COR-L47 (cell line): ENCODE results near the gene SUMO3.

Experiments
- DNase-seq: peaks from one replicate; lab custom pipeline; 2025; lab: John Stamatoyannopoulos, UW

Gene SUMO3

DNA sequence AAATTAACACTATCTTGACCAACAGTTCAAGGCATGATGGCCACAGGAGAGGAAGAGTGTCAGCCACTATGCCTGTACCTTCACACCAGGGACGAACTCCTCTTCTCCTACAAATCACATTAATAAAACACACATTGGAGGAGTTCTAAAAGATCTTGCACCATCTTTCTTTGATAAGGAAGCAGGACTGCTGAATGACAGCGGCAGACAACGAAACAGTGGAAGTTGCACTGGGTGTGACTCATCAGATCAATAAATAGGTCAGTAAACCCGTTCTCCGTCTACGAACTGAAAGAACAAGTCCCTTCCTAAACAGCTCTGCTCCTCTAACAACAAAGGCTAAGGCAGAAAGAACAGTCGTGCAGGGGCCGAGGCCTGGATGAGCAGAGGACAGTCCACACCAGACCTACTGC is 39.4 kb downstream of the SUMO3 start:
- DNase-seq, result no peak

DNA sequence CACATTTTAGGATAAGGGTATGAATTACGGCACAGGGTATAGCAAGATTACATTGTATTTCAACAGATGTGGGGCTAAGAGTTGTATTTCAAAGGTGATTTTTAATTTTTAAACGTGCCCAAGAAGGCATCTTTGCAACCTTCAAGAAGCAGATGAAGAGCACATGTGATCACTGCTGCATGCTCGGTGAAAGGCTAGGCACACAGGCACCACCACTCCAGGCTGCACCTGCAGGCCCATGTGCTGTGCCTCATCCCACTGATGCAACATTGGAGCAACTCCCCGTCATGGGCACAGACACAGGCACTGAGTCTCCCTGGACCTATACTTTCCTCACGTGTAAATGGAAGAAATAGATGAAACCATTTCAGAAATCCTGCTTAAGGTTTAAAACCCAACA is 39.8 kb downstream of the SUMO3 start:
- DNase-seq, result no peak

DNA sequence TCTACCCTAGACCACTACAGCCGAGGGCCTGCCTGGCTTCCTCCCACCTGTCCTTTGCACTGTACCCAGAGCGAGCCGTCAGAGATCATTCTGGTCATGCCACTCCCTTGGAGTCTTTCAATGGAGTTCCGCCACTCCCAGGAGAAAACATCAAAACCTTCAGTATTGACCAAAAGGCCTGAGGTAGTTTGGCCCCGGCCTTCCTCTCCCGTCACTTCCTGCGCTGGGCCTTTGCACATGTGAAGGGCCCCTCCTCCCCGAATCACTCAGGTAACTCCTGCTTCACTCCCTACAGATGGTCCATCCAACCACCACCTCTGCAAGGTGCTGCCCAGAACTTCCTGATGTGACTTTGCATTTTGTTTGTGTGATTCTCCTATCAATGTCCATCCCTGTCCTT is 42.9 kb downstream of the SUMO3 start:
- DNase-seq, result no peak

DNA sequence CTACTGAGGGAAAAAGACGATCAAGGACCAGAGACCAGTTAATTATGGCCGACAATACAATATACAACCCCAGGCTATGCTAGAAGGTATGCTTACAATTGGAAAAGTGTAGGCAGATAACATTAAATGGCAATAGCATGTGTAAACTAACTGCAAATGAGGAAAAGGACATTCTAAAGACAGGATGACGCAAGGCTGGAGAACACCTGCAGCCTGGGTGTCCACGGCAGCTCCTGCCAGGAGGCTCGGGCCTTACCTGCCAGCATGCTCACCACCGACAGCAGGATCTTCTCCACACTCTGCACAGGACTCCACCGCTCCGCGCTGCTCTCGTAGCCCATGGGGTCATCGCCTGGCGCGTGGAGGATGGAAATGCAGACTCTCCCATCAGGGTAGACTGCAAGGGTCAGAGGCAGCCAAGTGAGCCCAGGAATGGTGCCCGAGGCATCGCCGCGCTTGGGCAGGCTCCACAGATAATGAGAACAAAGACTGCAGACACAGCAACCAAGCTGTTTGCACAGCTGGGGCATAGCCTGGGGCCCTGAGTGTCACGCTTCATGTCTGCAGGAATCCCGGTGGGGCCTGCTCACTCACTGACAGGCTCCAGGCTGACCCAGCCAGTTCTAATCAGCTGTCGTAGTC is 44.5 kb downstream of the SUMO3 start:
- DNase-seq, result peak; percentile 86

DNA sequence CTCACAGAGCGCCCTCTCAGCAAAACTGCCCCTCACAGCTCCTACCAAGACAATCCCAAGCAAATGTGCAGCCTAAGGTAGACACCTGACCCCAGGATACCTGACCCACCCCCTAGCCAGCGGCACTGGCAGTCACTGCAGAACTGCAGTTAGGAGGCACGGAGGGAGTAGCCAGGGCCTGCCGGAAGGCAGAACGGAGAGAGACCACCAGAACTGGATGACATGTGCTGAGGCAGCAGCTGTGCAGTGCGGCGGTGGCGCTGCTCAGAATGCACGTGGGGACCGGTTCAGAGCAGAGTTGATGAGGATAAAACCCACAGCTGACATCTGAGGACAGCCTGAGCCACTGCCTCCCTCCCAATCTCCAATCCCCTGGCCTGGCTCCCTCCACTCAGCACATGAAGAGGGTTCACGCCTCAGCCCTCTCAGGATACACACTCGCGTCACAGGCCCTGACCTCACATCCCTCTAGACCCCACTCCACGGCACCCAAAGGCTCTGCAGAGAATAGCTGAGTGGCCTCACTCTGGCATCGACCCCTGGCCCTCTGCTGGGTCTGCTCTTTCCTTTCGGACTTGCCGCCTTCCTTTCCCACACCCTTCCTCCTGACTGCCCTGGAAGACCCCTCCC is 45.9 kb downstream of the SUMO3 start:
- no peak for DNase-seq

DNA sequence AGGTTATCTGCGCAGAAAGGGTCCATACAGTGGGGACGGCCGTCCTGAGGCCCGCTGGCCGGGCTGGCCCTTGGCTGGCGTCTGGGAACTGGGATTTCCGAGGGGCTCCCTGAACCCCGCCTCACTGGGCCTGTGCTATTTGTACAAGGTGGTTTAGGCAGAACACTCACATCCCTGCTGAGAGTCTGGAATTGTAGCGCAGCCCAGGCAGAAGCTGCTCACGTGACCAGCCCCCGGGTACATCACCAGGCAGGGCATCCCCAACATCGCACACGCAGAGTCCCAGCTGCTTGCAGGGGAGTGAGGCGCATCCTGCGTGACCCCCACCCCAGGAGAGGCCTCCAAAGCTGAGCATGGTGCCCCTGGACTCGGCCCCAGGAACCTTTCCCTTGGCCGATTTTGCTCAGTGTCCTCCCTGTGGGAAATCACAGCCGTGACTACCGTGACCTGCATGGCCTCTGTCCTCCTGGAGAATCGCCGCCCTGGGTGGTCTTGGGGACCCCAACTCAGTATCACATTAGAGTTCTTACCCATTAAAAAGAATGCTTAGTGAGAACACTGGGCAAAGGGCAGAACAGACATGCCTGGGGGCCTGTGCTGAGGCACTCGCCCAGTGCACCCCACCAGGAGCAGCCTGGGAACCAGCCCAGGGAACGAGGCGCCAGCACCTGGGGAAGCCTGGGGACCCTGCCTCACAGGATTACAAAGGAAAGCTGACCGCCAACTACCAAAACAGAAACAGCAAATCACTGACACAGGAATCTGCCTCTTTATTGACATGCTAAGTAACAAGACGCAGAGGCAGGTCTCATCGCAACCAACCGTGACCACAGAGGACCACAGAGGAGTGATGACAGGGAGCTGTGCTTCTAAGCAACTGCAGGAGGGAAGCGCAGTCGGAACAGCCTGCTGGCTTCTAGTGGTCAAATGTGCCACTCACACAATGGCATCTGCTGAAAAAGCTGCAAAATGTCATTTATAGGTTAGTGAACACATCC is 49.7 kb downstream of the SUMO3 start:
- no peak for DNase-seq

DNA sequence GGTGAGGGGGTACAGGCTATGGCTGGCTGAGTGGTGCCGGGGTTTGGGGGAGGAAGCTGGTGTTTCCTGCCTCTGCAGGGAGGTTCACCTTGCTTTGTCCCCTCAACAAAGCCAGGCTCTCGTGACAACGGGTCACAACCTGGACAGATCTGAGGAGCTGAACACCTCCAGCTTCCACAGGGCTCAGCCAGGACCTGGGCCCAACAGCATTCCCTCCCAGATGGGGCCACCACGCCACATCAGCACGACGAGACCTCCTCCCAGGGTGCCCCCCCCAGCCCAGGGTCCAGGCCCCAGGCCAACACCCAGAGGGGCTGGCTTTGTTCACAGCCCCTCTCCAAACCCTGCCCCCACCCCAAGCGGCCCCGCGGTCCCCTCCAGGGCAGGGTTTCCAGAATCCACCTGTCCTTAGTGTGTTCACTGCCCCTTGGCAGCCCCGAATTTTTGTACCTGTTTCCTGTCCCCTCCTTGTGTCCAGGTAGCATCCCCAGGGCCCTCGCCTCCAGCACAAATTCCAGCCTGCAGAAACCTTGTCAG is 51.0 kb downstream of the SUMO3 start:
- DNase-seq, result no peak

DNA sequence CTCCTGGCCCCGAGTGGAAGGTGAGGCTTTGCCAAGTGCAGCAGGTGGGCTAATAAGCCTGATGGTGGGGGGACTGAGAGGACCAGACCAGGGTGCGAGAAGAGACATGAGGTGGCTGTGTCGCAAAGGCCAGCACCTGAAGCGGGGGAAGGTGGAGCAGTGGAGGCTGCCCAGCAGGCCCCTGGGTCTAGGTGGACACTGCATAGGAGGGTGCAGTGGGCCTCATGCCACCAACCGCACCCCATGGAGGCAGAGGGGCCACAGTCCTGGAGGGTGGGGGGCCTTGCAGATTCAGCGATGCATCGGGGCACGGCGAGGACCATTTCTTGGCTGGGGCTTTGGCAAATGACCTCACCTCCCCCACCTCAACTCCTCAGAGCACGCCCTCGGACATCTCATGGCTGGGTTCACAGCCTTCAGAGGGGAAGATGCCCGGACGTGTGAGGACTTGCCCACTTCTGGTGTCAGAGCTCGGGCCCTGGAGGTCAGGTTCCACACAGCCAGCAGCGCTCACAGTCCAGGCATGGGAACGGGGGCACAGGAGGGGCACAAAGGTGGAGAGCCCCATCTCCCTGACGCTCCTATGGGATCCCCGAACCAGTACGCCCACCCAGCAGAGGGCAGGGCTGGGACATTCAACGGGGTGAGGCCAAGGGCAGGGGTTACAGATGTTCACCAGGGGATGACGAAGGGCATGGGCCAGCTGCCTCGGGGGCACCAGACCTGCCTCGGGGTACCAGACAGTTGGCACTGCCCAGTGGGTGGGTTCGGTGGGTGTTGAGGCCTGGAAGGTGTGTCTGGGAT is 51.6 kb downstream of the SUMO3 start:
- DNase-seq, result no peak

DNA sequence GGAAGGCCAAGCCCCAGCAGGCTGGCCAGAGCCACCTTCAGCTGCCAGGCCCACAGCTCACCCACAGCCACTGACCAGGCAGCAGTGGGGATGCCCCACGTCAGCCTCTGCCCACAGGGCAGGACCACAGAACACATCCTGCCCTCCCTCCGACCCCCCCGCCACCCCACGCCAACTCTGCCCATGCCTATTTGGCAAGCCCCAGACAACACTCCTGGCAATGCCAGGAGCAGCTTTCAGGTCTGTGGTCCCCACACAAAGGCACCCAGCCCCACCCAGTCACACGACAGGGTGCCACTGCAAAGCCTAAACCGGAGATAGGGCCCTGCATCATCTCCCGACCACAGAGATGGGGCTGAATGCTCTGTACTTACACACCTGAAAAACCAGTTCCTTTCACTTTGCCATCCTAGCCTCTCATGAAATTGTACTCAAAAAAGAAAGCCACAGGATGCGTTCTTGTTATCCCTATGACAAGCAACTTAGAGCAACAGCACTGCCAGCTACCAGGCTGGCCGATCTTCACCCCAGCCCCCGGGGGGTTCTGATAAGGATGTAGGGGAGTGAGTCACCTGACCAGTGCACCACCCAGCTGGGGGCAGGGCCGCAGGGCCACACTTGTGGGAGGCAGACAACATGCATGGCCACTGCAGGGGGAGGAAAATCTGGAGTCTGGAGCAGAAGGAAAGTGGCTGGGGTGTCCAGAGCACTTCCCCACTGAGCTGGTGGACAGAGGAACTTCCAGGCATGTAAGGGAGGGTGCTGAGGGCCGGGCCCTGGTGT is 52.4 kb downstream of the SUMO3 start:
- DNase-seq, result peak; percentile 77

DNA sequence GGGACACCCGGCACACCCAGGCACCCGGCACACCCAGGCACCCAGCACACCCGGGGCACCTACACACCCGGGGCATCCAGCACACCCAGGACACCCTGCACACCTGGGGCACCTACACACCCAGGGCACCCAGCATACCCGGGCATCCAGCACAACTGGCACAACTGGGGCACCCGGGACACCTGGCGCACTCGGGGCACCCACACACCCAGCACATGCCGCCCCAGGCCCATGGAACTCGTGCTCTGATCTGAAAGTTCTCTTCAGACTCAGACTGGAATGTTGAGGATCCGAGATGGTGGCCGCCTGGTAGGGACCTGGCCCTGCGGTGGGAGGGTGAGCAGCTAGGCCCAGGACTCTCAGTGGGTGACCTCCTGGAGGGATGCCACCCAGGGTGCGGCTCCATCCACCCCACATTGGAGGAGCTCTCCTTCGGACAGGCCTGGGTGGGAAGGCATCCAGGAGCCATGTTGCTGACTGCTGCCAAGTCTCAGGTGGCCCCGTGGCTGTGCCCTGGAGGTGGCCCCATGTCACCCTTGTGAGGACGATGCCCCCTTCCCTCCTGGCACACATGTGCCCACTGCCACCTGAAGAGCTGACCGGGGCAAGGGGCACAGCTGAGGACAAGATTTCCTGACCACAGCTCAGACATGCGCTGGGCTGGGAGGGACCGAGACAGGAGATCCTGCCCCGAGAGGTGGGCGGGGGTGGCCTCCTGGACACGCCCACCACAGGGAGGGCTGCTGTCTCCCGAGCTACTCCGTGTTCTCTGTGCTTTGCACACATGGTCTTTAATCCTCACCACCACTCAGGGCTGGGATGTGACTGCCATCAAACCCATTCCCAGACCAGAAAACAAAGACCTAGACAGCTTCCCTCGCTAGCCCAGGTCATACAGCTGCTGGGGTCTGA is 53.3 kb downstream of the SUMO3 start:
- no peak for DNase-seq

DNA sequence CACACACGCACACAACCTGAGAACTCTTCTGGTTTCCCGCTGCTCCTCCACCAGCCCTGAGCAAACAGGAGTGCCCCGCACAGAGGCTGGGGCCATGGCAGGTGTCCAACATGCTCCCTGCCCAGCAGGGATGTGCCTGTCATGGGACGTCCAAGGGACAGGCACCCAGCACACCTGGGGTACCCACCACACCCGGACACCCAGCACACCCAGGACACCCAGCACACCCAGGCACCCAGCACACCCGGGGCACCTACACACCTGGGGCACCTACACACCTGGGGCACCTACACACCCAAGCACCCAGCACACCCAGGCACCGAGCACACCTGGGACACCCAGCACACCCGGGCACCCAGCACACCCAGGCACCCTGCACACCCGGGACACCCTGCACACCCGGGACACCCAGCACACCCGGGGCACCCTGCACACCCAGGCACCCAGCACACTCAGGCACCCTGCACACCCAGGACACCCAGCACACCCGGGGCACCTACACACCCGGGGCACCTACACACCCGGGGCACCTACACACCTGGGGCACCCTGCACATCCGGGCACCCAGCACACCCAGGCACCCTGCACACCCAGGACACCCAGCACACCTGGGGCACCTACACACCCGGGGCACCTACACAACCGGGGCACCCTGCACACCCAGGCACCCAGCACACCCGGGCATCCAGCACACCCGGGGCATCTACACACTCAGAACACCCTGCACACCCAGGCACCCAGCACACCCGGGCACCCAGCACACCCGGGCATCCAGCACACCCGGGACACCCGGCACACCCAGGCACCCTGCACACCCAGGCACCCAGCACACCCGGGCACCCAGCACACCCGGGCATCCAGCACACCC is 54.2 kb downstream of the SUMO3 start:
- peak; percentile 11 for DNase-seq

DNA sequence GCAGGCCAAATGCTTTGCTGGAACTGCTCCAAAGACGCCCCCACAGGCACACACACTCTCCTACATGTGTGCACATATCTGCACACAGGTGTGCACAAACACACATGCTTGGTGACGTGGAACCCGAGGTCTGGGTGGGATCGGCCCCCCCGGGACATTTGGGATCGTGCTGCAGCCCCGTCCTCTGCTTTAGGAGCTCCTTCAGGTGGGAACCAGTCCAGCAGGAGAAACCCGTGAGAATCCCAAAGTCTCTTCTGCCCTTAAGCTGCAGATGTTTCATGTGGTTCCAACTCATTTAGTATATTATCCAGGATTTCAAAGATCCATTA is 54.8 kb downstream of the SUMO3 start:
- DNase-seq, result no peak

DNA sequence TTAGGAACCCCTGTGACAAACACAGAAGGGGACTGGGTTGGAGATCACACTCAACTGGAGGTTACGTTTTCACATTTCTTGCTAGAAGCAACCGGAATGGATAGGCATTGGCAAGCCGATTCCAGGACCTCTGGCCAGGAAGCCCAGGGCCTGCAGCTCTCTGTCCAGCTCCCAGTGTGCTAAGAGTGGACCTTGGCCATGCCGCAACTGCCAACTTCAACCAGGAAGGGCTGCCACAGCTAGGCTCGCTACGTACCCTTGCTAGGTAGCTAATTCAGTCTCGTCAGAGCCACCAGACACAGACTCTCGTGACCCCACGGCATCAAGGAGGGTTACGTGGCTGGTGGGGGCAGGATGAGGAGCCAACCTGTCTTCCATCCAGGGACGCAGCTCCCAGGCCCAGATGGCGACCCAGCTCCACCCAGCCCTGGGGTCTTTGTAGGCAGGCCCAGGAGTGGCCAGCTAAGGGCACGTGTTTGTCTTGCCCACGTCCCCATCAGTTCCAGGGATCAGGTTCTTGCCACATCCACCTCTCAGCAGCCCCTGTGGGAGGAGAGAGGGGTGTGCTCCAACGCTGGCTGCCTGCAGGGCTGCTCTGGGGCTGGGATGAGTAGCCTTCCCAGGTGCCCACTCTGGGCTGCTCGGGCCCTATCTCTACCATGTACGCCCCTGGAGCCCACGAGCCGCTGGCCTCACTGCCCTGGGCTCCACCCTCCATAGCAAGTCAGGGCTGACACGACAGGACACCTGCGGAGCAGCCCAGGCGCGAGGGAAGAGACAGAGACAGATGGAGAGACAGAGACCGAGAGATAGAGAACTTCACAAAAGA is 55.4 kb downstream of the SUMO3 start:
- DNase-seq, result no peak

DNA sequence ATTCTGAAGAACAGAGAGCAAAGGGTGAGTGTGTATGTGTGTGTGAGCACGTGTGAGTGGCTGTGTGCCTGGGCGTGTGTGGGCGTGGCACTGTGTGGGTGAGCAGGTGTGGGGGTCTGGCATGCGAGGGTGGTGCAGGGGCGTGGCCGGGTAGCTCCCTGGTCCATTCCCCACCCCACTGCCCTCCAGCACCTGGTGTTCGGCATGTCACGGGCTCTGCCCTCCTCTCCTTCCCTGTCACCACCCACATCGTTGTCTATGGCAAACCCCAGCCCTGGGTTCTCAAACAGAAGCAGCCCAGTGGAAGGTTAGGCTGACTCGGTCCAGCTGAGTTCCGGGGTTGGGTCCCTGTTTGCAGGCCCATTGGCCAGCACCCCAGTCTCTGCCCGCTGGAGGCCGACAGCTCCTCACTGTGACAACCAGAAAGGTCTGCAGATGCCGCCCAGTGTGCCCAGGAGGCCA is 56.1 kb downstream of the SUMO3 start:
- DNase-seq, result no peak

DNA sequence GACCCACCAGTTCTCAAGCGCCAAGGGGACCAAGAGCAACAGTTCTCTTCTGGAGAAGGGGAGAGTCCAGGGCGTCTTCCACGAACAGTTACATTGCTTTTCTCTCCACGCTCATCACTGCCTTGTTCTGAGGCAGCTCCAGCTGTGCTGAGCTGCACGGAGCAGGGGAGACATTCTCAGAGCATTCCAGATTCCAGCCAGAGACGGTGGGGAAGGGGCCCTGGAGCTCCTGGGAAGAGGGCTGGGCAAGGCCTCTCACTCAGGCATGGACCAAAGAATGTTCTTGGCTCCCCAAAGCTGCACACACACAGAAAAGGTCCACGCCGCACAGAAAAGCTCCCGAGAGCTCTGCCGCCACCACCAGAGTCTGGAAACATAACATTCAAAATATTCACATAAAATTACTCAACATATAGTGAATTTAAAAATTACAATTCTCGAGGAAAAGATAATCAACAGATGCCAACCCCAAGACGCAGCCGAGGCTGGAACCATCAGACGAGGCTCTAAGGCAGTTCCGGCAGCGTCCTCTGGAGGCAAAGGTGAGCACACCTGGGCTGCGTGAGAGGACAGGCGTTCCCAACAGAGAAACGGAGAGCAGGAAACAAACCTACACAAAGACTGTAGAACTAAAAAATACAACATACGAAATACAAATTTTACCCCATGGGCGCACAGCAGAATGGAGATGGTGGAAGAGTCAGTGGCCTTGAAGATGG is 56.7 kb downstream of the SUMO3 start:
- peak; percentile 38 for DNase-seq

DNA sequence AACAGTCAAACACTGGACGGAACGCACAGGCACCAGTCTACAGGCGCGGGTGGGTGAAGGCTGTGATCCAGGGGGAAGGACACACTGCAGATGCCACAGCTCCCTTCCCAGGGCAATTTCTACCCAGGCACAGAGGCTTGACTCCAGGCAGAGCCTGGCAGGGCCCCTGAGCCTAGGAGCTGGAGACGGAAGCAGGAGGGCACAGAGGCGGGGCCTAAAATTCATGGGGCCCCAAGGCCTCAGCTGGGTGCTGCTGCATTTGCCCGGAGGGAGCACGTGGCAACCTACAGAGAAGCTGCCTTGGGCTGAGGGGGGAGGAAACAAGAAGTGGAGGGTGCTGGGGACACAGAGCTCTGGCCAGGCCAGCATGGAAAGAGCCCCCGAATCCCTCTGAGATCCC is 57.5 kb downstream of the SUMO3 start:
- DNase-seq, result no peak

DNA sequence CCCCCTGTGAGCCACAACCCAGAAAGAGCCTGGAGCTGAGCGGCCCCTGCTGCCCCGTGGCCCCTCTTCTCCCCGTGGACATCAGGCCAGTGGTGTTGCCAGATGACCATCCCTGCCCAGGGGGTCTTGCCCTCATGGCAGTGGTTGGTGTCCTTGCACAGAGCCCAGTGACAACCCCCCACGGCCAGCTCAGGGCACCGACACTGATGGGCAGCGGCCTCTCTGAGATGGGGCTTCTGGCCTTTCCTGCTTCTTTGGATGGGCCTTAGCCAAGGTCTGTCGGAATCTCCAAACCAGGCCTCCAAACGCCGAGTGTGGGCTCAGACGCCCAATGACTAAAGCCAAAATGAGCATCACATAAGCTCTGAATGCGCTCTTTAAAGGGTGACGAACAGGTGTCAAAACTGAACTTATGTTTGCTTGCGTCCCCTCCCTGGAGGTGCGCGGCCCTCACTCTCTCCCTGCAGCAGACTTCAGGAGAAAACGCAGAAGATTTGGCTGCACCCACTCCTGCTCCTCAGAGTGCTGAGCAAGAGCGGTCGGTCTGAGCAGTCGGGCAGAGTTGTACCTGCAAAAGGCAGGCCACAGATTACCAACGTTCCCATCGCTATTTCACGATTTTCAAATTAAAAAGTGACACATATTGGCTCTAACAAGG is 58.1 kb downstream of the SUMO3 start:
- no peak for DNase-seq
